Measurements from ENCODE around the gene MAPK12. TPM values are rescaled to one million over a fixed set of nuclear protein-coding genes. Genes with fewer than 3 reads are reported as not detected.

The MAPK12 gene
- total RNA-seq, 1 donor from 2014 or later = 12.4 TPM

- H3K4me3 ChIP-seq (ENCODE audit: low read depth, low read length) = no peak overlapping the region
- DNase-seq (ENCODE audit: low read depth) (no peak), FAIRE-seq (no peak)
- peaks cover 56% of the 10 kb centered on the region for H3K36me3 ChIP-seq (ENCODE audit: control insufficient read depth, insufficient read depth, low read length)
- H3K27me3 ChIP-seq (ENCODE audit: control insufficient read depth, insufficient read depth, low read length) = no peaks in the 10 kb centered on the region
- no peak for TF ChIP-seq CTCF (IDR thresholded peaks at IDR 0.05; ENCODE audit: insufficient read depth, low read length, severe bottlenecking)
Observed at GRCh38 chr22:50289942-50290630, 28.6 kb upstream of the MAPK12 start.

GRCh38 chr22:50289151-50289941 lies 27.9 kb upstream of the MAPK12 start:
- no peak for TF ChIP-seq CTCF (IDR thresholded peaks at IDR 0.05; ENCODE audit: insufficient read depth, low read length, severe bottlenecking)
- FAIRE-seq = no peak
- Histone ChIP-seq H3K4me3 (ENCODE audit: low read depth, low read length) (no peak overlapping the region), H3K36me3 (ENCODE audit: control insufficient read depth, insufficient read depth, low read length) (peaks cover 59% of the 10 kb centered on the region), H3K27me3 (ENCODE audit: control insufficient read depth, insufficient read depth, low read length) (no peaks in the 10 kb centered on the region)
- no peak for DNase-seq (ENCODE audit: low read depth)

- Histone ChIP-seq H3K27me3 (ENCODE audit: control insufficient read depth, insufficient read depth, low read length) (no peaks in the 10 kb centered on the region), H3K4me3 (ENCODE audit: low read depth, low read length) (no peak overlapping the region), H3K36me3 (ENCODE audit: control insufficient read depth, insufficient read depth, low read length) (peaks cover 61% of the 10 kb centered on the region)
- TF ChIP-seq CTCF (IDR thresholded peaks at IDR 0.05; ENCODE audit: insufficient read depth, low read length, severe bottlenecking) = no peak
- DNase-seq (ENCODE audit: low read depth) (no peak), FAIRE-seq (no peak)
Observed at GRCh38 chr22:50287731-50288130, 26.2 kb upstream of the MAPK12 start.

- TF ChIP-seq CTCF (IDR thresholded peaks at IDR 0.05; ENCODE audit: insufficient read depth, low read length, severe bottlenecking) = no peak
- Histone ChIP-seq H3K27me3 (ENCODE audit: control insufficient read depth, insufficient read depth, low read length) (no peaks in the 10 kb centered on the region), H3K36me3 (ENCODE audit: control insufficient read depth, insufficient read depth, low read length) (peaks cover 66% of the 10 kb centered on the region), H3K4me3 (ENCODE audit: low read depth, low read length) (no peak overlapping the region)
- DNase-seq (ENCODE audit: low read depth) (no peak), FAIRE-seq (no peak)
Observed at GRCh38 chr22:50286701-50287318, 25.3 kb upstream of the MAPK12 start.

- no peak for TF ChIP-seq CTCF (IDR thresholded peaks at IDR 0.05; ENCODE audit: insufficient read depth, low read length, severe bottlenecking)
- DNase-seq (ENCODE audit: low read depth) (no peak), FAIRE-seq (no peak)
- no peak overlapping the region for H3K4me3 ChIP-seq (ENCODE audit: low read depth, low read length)
- H3K27me3 ChIP-seq (ENCODE audit: control insufficient read depth, insufficient read depth, low read length) = no peaks in the 10 kb centered on the region
- peaks cover 68% of the 10 kb centered on the region for H3K36me3 ChIP-seq (ENCODE audit: control insufficient read depth, insufficient read depth, low read length)
Observed at GRCh38 chr22:50286275-50286674, 24.8 kb upstream of the MAPK12 start.

Data from bronchial epithelial cell (primary cell).